PC-3 (cell line): ENCODE results near the gene PLAGL2.

ENCODE experiments used
- EZH2 ChIP-seq: fragments of 300-600 bp; sonication (generic); IDR thresholded peaks from one replicate; pipeline ENCODE4 v1.6.1; 2017; ENCODE audit warnings: antibody characterized with exemption, mild to moderate bottlenecking, low read length; ENCODE audit not compliant: unreplicated experiment
- TF ChIP-seq, protein P1 (sequence below): fragments of 300-600 bp; sonication (generic); conservative IDR thresholded peaks from 2 replicates; pipeline ENCODE4 v1.5.1; 2017; ENCODE audit warnings: antibody characterized with exemption, low read depth, mild to moderate bottlenecking, low read length

DNA sequence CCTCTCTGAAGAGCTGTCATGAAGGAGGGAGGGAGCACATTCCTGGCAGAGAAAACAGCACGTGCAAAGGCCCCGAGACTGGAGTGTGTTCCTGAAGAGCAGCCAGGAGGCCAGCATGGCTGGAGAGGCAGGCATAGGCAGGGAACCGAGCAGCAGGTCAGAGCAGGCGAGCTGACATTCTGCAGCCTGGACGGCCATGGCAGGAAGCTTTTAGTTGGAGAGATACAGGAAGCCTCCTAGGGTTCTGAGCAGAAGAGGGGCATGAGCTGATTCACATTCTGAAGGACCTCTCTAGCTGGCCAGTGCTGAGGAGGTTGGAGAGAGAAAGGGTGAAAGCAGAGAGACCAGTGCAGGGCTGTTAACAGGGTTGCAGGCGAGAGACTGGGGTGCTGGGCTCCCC lies 29.9 kb upstream of the PLAGL2 start:
- TF ChIP-seq EZH2: no peak
- TF ChIP-seq, protein P1, sequence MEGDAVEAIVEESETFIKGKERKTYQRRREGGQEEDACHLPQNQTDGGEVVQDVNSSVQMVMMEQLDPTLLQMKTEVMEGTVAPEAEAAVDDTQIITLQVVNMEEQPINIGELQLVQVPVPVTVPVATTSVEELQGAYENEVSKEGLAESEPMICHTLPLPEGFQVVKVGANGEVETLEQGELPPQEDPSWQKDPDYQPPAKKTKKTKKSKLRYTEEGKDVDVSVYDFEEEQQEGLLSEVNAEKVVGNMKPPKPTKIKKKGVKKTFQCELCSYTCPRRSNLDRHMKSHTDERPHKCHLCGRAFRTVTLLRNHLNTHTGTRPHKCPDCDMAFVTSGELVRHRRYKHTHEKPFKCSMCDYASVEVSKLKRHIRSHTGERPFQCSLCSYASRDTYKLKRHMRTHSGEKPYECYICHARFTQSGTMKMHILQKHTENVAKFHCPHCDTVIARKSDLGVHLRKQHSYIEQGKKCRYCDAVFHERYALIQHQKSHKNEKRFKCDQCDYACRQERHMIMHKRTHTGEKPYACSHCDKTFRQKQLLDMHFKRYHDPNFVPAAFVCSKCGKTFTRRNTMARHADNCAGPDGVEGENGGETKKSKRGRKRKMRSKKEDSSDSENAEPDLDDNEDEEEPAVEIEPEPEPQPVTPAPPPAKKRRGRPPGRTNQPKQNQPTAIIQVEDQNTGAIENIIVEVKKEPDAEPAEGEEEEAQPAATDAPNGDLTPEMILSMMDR: no peak
